DOHH2 (cell line): ENCODE data around the gene DNAJB6.

ENCODE experiments used
- H3F3A ChIP-seq: fragments of 200-600 bp; sonication (generic), shearing (Covaris generic); 2 replicates; pipeline ENCODE4 v1.6.0; 2016; ENCODE audit warnings: antibody characterized with exemption, mild to moderate bottlenecking; ENCODE audit not compliant: control insufficient read depth, insufficient read depth
- H3K27ac ChIP-seq: fragments of 200-600 bp; sonication (generic); 2 replicates; pipeline ENCODE4 v1.5.1; 2014; ENCODE audit warnings: low read depth, mild to moderate bottlenecking, low read length, moderate library complexity
- H3K27me3 ChIP-seq: fragments of 200-600 bp; sonication (generic); 2 replicates; pipeline ENCODE4 v1.6.1; 2014; ENCODE audit warnings: mild to moderate bottlenecking, low read length, mixed read lengths; ENCODE audit not compliant: control insufficient read depth
- H3K36me3 ChIP-seq: fragments of 200-600 bp; sonication (generic); 2 replicates; pipeline ENCODE4 v1.6.1; 2014; ENCODE audit warnings: mild to moderate bottlenecking, low read length, moderate library complexity, mixed read lengths; ENCODE audit not compliant: control insufficient read depth
- H3K4me1 ChIP-seq: fragments of 200-600 bp; sonication (generic); 2 replicates; pipeline ENCODE4 v1.6.1; 2014; ENCODE audit warnings: mild to moderate bottlenecking, low read length, mixed read lengths; ENCODE audit not compliant: control insufficient read depth
- H3K4me2 ChIP-seq: fragments of 200-600 bp; sonication (generic); 2 replicates; pipeline ENCODE4 v1.6.0; 2014; ENCODE audit warnings: mild to moderate bottlenecking, low read length, moderate library complexity
- H3K4me3 ChIP-seq: fragments of 200-600 bp; sonication (generic); 2 replicates; pipeline ENCODE4 v1.5.1; 2014; ENCODE audit warnings: mild to moderate bottlenecking, low read length, mixed read lengths
- H3K79me2 ChIP-seq: fragments of 200-600 bp; sonication (generic); 2 replicates; pipeline ENCODE4 v1.6.1; 2014; ENCODE audit warnings: mild to moderate bottlenecking, low read length, mixed read lengths; ENCODE audit not compliant: control insufficient read depth
- H3K9me2 ChIP-seq: fragments of 200-600 bp; sonication (generic); replicated peaks from 2 replicates; pipeline ENCODE4 v1.6.1; 2014; ENCODE audit warnings: mild to moderate bottlenecking, low read length, mixed read lengths; ENCODE audit not compliant: control insufficient read depth
- H3K9me3 ChIP-seq: fragments of 200-600 bp; sonication (generic); 2 replicates; pipeline ENCODE4 v1.6.1; 2014; ENCODE audit warnings: antibody characterized with exemption, low read length, mixed read lengths; ENCODE audit not compliant: control insufficient read depth, insufficient read depth
- H4K20me1 ChIP-seq: fragments of 200-600 bp; sonication (generic); 2 replicates; pipeline ENCODE4 v1.6.0; 2014; ENCODE audit warnings: low read depth, mild to moderate bottlenecking, antibody characterized with exemption, low read length, moderate library complexity; ENCODE audit not compliant: control insufficient read depth, insufficient read depth
- CTCF ChIP-seq: fragments of 200-600 bp; sonication (generic); IDR thresholded peaks from one replicate; pipeline ENCODE4 v1.5.1; 2014; ENCODE audit warnings: antibody characterized with exemption, mild to moderate bottlenecking, low read depth, low read length; ENCODE audit not compliant: poor library complexity, severe bottlenecking
- EZH2phosphoT487 ChIP-seq: fragments of 200-600 bp; sonication (generic); IDR thresholded peaks from 2 replicates; pipeline ENCODE4 v1.6.1; 2017; ENCODE audit warnings: borderline replicate concordance, mild to moderate bottlenecking, antibody characterized with exemption, low read length, moderate library complexity, mixed read lengths

DNAJB6 gene

DNA sequence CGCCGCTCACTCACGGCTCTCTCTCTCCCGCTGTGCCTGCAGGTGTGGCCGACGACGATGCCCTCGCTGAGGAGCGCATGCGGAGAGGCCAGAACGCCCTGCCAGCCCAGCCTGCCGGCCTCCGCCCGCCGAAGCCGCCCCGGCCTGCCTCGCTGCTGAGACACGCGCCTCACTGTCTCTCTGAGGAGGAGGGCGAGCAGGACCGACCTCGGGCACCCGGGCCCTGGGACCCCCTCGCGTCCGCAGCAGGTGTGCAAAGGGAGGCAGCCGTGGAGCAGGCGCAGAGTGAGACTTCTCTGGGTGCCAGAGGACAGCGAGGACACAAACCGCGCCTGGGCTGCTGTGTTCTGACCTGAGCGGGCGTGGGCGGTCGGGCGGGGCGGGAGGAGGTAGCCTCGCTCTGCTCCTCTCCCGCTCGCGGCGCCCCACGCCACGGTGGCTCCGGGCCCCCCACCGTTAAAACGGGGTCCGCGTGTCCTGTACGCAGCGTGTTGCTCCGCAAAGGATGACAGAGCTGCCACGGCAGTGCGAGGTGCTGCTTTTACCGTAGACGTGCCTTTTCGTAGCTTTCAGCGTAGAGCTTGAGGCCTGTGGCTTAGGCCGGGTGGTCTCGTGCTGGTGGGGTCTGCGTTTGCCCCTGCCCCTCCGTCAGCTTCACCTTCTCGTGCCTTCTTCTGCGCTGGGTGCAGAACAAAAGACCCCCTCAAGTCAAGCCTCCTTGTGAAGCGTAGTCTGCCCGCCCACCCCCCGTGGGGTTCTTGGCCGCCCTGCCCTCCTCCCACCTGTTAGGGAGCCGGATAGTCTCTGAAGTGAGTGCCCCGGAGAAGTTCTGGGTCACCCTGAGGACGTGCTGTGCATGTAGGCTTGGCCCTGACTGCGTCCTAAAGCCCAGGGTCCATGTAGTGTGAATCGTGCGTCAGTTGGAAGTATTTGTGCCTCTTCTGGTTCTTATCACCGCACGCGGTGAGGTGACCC lies 73.2 kb downstream of the DNAJB6 start:
- TF ChIP-seq EZH2phosphoT487 (no peak), CTCF (no peak)
- H3K4me2 ChIP-seq = no peak overlapping the region
- H3K79me2 ChIP-seq = no peaks in the 10 kb centered on the region; the same call in 1 of the 2 replicates
- H4K20me1 ChIP-seq = peaks cover 7% of the 10 kb centered on the region; the same call in 1 of the 2 replicates
- H3K4me3 ChIP-seq = no peak overlapping the region
- H3F3A ChIP-seq = no peaks in the 10 kb centered on the region
- no peaks in the 10 kb centered on the region for H3K9me3 ChIP-seq
- H3K9me2 ChIP-seq = no peaks in the 10 kb centered on the region
- peaks cover 65% of the 10 kb centered on the region for H3K36me3 ChIP-seq
- no peak overlapping the region for H3K27ac ChIP-seq
- H3K4me1 ChIP-seq = no peaks in the 10 kb centered on the region
- H3K27me3 ChIP-seq = no peaks in the 10 kb centered on the region

DNA sequence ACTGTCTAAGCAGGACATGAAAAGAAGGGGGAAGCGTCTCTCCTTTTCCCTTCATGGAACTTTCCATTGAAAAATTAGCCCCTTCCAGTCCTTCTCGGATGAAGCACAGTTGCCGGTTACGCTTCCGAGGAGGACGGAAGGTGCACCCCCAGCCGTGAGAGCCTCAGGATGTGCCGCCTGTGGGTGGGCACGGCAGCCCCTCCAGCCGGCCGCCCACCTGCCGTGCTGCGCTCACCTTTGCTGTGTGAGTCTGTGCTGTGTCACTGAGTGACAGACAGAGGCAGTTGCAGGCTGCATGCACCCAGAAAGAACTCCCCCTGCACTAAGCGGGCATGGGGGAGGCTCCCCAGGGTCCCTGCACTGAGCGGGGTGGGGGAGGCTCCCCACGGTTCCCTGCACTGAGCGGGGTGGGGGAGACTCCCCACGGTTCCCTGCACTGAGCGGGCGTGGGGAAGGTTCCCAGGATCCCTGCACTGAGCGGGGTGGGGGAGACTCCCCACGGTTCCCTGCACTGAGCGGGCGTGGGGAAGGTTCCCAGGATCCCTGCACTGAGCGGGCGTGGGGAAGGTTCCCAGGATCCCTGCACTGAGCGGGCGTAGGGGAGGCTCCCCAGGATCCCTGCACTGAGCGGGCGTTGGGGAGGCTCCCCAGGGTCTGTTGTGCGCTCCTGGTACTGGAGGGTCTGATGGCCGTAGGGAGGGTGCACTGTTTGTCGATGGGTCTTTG lies 74.2 kb downstream of the DNAJB6 start:
- no peak overlapping the region for H3K27ac ChIP-seq
- H3K9me3 ChIP-seq = no peaks in the 10 kb centered on the region
- peaks cover 64% of the 10 kb centered on the region for H3K36me3 ChIP-seq

DNA sequence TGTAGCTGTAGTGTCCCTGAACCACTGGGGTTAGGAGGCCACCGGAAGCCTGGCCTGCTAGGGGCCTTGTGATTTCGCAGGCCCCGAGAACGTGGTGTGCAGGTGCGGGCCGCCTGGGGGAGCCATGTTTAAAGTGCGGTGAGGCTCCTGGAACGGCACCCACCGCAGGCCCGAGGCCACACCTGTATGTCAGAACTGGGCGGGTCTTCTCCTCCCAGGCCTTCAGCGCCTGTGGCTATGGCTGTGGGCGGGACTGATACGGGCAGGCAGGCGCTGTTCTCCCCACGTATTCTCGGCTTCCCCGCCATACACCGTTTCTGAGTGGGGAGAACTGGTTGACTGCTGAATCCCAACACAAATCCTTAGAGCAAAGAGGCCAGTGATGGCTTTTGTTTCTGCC lies 74.8 kb downstream of the DNAJB6 start:
- TF ChIP-seq CTCF = no peak
- no peak for TF ChIP-seq EZH2phosphoT487
- Histone ChIP-seq H3K4me2 (no peak overlapping the region), H3K27me3 (no peaks in the 10 kb centered on the region), H3K27ac (no peak overlapping the region), H4K20me1 (peaks cover 4% of the 10 kb centered on the region; the same call in 1 of the 2 replicates), H3K36me3 (peaks cover 64% of the 10 kb centered on the region), H3K4me3 (no peak overlapping the region), H3F3A (no peaks in the 10 kb centered on the region), H3K4me1 (no peaks in the 10 kb centered on the region), H3K79me2 (no peaks in the 10 kb centered on the region), H3K9me2 (no peaks in the 10 kb centered on the region), H3K9me3 (no peaks in the 10 kb centered on the region)

More for the DNA sequence above, 74.2 kb downstream of the DNAJB6 start:
- Histone ChIP-seq H3K4me1 (no peaks in the 10 kb centered on the region), H3K9me2 (no peaks in the 10 kb centered on the region), H4K20me1 (peaks cover 4% of the 10 kb centered on the region; the same call in 1 of the 2 replicates), H3K79me2 (no peaks in the 10 kb centered on the region; the same call in 1 of the 2 replicates), H3K27me3 (no peaks in the 10 kb centered on the region), H3K4me3 (no peak overlapping the region), H3F3A (no peaks in the 10 kb centered on the region), H3K4me2 (no peak overlapping the region)
- TF ChIP-seq CTCF (no peak), EZH2phosphoT487 (no peak)
